Measurements from ENCODE around the gene FAM78B. TPM values are rescaled to one million over a fixed set of nuclear protein-coding genes. Genes with fewer than 3 reads are reported as not detected.

Gene FAM78B
- total and polyA plus RNA-seq, 4 donors = 0.30 to 1.4 (median 0.46) TPM

DNA sequence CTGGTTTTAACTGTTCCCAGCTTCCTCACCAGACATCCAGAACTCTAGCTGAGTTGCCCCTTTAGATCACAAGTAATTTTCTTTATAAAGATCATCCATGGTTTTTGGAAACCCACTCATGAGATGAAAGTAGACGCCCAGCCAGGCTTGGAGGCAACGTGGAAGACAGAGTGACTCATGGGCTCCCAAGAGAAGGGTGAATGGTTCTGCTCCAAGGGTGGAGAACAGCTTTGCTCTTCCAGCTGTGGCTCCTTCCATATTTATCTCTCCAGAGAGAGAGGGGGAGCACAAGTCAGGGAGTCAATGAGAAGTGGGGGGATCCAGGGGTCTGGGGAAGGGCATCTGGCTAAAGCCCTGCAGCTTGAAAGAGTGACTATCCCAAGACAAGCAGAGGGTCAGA is 13.8 kb downstream of the FAM78B start:
- DNase-seq (no peak), ATAC-seq (ENCODE audit: insufficient read depth, low FRiP score) (no peak)
- 87 to 98% methylated on average over 2 of the region's 2 CpGs for WGBS, 2 donors
- H3K27ac ChIP-seq (ENCODE audit: low read depth in 1 of 2, low read length in 1 of 2) = no peak overlapping the region
- TF ChIP-seq, protein P1, sequence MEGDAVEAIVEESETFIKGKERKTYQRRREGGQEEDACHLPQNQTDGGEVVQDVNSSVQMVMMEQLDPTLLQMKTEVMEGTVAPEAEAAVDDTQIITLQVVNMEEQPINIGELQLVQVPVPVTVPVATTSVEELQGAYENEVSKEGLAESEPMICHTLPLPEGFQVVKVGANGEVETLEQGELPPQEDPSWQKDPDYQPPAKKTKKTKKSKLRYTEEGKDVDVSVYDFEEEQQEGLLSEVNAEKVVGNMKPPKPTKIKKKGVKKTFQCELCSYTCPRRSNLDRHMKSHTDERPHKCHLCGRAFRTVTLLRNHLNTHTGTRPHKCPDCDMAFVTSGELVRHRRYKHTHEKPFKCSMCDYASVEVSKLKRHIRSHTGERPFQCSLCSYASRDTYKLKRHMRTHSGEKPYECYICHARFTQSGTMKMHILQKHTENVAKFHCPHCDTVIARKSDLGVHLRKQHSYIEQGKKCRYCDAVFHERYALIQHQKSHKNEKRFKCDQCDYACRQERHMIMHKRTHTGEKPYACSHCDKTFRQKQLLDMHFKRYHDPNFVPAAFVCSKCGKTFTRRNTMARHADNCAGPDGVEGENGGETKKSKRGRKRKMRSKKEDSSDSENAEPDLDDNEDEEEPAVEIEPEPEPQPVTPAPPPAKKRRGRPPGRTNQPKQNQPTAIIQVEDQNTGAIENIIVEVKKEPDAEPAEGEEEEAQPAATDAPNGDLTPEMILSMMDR (IDR thresholded peaks at IDR 0.05; ENCODE audit: control extremely low read depth, extremely low read depth) = no peak
- H3K9me3 ChIP-seq (ENCODE audit: control insufficient read depth in 4 of 4, insufficient read depth in 3 of 4, low read length in 3 of 4) = peaks cover 0 to 2% (median 0%) of the 10 kb centered on the region in 4 donors
- no peak overlapping the region for H3K9ac ChIP-seq (ENCODE audit: insufficient read depth in 1 of 2, low read length in 2 of 2)
- no peak overlapping the region for H3K4me3 ChIP-seq
- H3K4me1 ChIP-seq (ENCODE audit: control insufficient read depth in 5 of 5, insufficient read depth in 5 of 5, low read length in 5 of 5) = no peaks in the 10 kb centered on the region
- H3K36me3 ChIP-seq (ENCODE audit: control insufficient read depth in 4 of 4, insufficient read depth in 4 of 4, low read length in 4 of 4) = no peaks in the 10 kb centered on the region
- H3K27me3 ChIP-seq (ENCODE audit: control insufficient read depth in 3 of 3, insufficient read depth in 3 of 3, low read length in 2 of 3) = no peaks in the 10 kb centered on the region

DNA sequence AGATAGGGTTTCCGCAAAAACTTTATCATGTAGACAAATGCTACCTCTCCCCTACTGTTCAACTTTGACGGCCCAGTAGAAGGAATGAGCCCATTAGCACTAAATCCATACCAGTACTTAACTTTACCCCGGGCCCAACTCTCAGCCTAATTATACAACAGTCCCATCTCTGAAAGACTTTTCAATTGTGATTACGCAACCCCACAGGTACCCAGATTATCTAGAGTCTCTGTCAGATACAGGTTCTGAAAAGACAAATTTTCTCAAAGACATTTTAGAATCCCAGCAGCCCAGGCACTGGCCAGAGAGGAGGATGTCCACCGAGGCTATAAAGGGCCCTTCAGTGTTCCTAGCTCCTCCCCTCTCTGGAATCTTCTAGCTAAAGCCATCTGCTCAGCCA is 15.0 kb downstream of the FAM78B start:
- Histone ChIP-seq H3K27ac (ENCODE audit: low read depth in 1 of 2, low read length in 1 of 2) (no peak overlapping the region), H3K4me1 (ENCODE audit: control insufficient read depth in 5 of 5, insufficient read depth in 5 of 5, low read length in 5 of 5) (no peaks in the 10 kb centered on the region), H3K9ac (ENCODE audit: insufficient read depth in 1 of 2, low read length in 2 of 2) (no peak overlapping the region), H3K27me3 (ENCODE audit: control insufficient read depth in 3 of 3, insufficient read depth in 3 of 3, low read length in 2 of 3) (no peaks in the 10 kb centered on the region), H3K36me3 (ENCODE audit: control insufficient read depth in 4 of 4, insufficient read depth in 4 of 4, low read length in 4 of 4) (no peaks in the 10 kb centered on the region), H3K4me3 (no peak overlapping the region), H3K9me3 (ENCODE audit: control insufficient read depth in 4 of 4, insufficient read depth in 3 of 4, low read length in 3 of 4) (peaks cover 0 to 2% (median 0%) of the 10 kb centered on the region in 4 donors)
- ATAC-seq (ENCODE audit: insufficient read depth, low FRiP score) = no peak
- TF ChIP-seq, protein P1 (IDR thresholded peaks at IDR 0.05; ENCODE audit: control extremely low read depth, extremely low read depth) = no peak
- 92 to 93% methylated on average over 5 of the region's 5 CpGs for WGBS, 2 donors
- DNase-seq = no peak

DNA sequence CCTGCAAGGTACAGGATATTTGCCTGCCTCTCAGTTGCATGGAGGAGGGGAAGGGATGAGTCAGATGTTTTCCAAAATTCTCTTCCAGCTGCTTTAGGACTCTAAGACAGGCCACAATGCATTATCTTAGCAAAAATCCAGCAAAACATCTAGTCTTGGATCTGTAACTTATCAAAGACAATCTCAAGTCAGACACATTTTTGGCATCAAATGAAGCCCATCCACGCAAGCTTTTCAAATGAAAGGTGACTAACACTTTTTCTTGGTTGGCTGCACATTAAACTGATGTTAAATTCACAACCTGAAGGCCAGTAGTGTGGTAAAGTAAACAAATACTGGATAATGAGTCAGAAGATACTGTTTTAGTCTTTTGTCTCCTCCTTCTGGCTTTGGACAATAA is 21.3 kb downstream of the FAM78B start:
- H3K36me3 ChIP-seq (ENCODE audit: control insufficient read depth in 4 of 4, insufficient read depth in 4 of 4, low read length in 4 of 4) = no peaks in the 10 kb centered on the region
- H3K9ac ChIP-seq (ENCODE audit: insufficient read depth in 1 of 2, low read length in 2 of 2) = no peak overlapping the region
- peaks cover 0 to 2% (median 0%) of the 10 kb centered on the region in 4 donors for H3K9me3 ChIP-seq (ENCODE audit: control insufficient read depth in 4 of 4, insufficient read depth in 3 of 4, low read length in 3 of 4)
- H3K27ac ChIP-seq (ENCODE audit: low read depth in 1 of 2, low read length in 1 of 2) = no peak overlapping the region
- DNase-seq = no peak
- TF ChIP-seq, protein P1 (IDR thresholded peaks at IDR 0.05; ENCODE audit: control extremely low read depth, extremely low read depth) = no peak
- H3K4me3 ChIP-seq = no peak overlapping the region
- no peak for ATAC-seq (ENCODE audit: insufficient read depth, low FRiP score)
- no peaks in the 10 kb centered on the region for H3K4me1 ChIP-seq (ENCODE audit: control insufficient read depth in 5 of 5, insufficient read depth in 5 of 5, low read length in 5 of 5)
- 29 to 40% methylated on average over 1 of the region's 1 CpG for WGBS, 2 donors
- peaks cover 0 to 3% (median 0%) of the 10 kb centered on the region in 3 donors for H3K27me3 ChIP-seq (ENCODE audit: control insufficient read depth in 3 of 3, insufficient read depth in 3 of 3, low read length in 2 of 3)

DNA sequence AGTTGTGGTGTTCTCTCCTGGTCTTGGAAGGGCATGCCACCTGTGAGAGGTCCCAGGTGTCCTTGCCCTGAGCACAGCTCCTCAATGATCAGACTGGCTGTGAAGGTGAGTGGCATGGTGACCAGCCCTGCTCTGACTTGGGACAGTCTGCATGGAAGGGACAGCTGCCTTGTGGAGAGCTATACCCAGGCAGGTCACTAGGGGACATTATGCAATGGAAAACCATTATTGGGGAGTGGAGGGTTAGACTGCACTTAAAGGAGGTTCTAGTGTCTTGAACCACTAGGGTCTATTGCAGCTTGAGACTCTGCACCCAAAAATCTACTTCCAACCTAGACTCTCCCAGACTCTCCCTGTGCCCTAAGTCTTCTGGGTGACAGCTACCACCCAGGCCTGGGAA is 24.8 kb downstream of the FAM78B start:
- H3K27me3 ChIP-seq (ENCODE audit: control insufficient read depth in 3 of 3, insufficient read depth in 3 of 3, low read length in 2 of 3) = peaks cover 0 to 3% (median 0%) of the 10 kb centered on the region in 3 donors
- DNase-seq (no peak), ATAC-seq (ENCODE audit: insufficient read depth, low FRiP score) (no peak)
- H3K36me3 ChIP-seq (ENCODE audit: control insufficient read depth in 4 of 4, insufficient read depth in 4 of 4, low read length in 4 of 4) = no peaks in the 10 kb centered on the region
- H3K4me1 ChIP-seq (ENCODE audit: control insufficient read depth in 5 of 5, insufficient read depth in 5 of 5, low read length in 5 of 5) = no peaks in the 10 kb centered on the region
- no peak overlapping the region for H3K4me3 ChIP-seq
- H3K27ac ChIP-seq (ENCODE audit: low read depth in 1 of 2, low read length in 1 of 2) = no peak overlapping the region
- no peaks in the 10 kb centered on the region for H3K9me3 ChIP-seq (ENCODE audit: control insufficient read depth in 4 of 4, insufficient read depth in 3 of 4, low read length in 3 of 4)
- TF ChIP-seq, protein P1 (IDR thresholded peaks at IDR 0.05; ENCODE audit: control extremely low read depth, extremely low read depth) = no peak
- no peak overlapping the region for H3K9ac ChIP-seq (ENCODE audit: insufficient read depth in 1 of 2, low read length in 2 of 2)
